MM.1S (cell line): Measurements from ENCODE around the gene TENM4.

Experiments
- DNase-seq: peaks from one replicate; pipeline ENCODE4 v3.0.0-alpha.2; 2015
- H2AFZ ChIP-seq: fragments of 300-600 bp; sonication (generic); 2 replicates; pipeline ENCODE4 v1.6.0; 2016; ENCODE audit warnings: antibody characterized with exemption, low read length
- H3F3A ChIP-seq: fragments of 300-600 bp; sonication (generic); 2 replicates; pipeline ENCODE4 v1.6.1; 2016; ENCODE audit warnings: mild to moderate bottlenecking, antibody characterized with exemption, low read length, moderate library complexity, mixed read lengths; ENCODE audit not compliant: insufficient read depth
- H3K27ac ChIP-seq: fragments of 300-600 bp; sonication (generic); 2 replicates; pipeline ENCODE4 v1.5.1; 2016; ENCODE audit warnings: mild to moderate bottlenecking, low read length
- H3K27me3 ChIP-seq: fragments of 300-600 bp; sonication (generic); replicated peaks from 2 replicates; pipeline ENCODE4 v1.6.0; 2016; ENCODE audit warnings: low read length; ENCODE audit not compliant: insufficient read depth
- H3K36me3 ChIP-seq: fragments of 300-600 bp; sonication (generic); replicated peaks from 2 replicates; pipeline ENCODE4 v1.6.1; 2016; ENCODE audit warnings: mild to moderate bottlenecking, low read length, mixed read lengths; ENCODE audit not compliant: insufficient read depth
- H3K4me1 ChIP-seq: fragments of 300-600 bp; sonication (generic); 2 replicates; pipeline ENCODE4 v1.6.1; 2016; ENCODE audit warnings: low read length, mixed read lengths
- H3K4me2 ChIP-seq: fragments of 300-600 bp; sonication (generic); 2 replicates; pipeline ENCODE4 v1.6.0; 2016; ENCODE audit warnings: low read depth, low read length
- H3K4me3 ChIP-seq: fragments of 300-600 bp; sonication (generic); 2 replicates; pipeline ENCODE4 v1.5.1; 2016; ENCODE audit warnings: low read length, mixed read lengths
- H3K79me2 ChIP-seq: fragments of 300-600 bp; sonication (generic); 2 replicates; pipeline ENCODE4 v1.6.1; 2016; ENCODE audit warnings: mixed run types, low read length, mixed read lengths
- H3K9ac ChIP-seq: fragments of 300-600 bp; sonication (generic); 2 replicates; pipeline ENCODE4 v1.6.1; 2016; ENCODE audit warnings: low read length, mixed read lengths
- H3K9me2 ChIP-seq: fragments of 300-600 bp; sonication (generic); replicated peaks from 2 replicates; pipeline ENCODE4 v1.6.1; 2016; ENCODE audit warnings: mild to moderate bottlenecking, low read length, mixed read lengths; ENCODE audit not compliant: insufficient read depth
- H3K9me3 ChIP-seq: fragments of 300-600 bp; sonication (generic); replicated peaks from 2 replicates; pipeline ENCODE4 v1.6.1; 2016; ENCODE audit warnings: mild to moderate bottlenecking, low read length, mixed read lengths; ENCODE audit not compliant: insufficient read depth
- H4K20me1 ChIP-seq: fragments of 300-600 bp; sonication (generic); 2 replicates; pipeline ENCODE4 v1.6.1; 2016; ENCODE audit warnings: mild to moderate bottlenecking, low read length, moderate library complexity, mixed read lengths; ENCODE audit not compliant: insufficient read depth
- CTCF ChIP-seq: fragments of 300-600 bp; sonication (generic); IDR thresholded peaks from 2 replicates; pipeline ENCODE4 v1.5.1; 2016; ENCODE audit warnings: antibody characterized with exemption, low read length, mixed read lengths
- EZH2 ChIP-seq: fragments of 300-600 bp; sonication (generic); optimal IDR thresholded peaks from 2 replicates; pipeline ENCODE3; 2017; ENCODE audit warnings: low read depth, mild to moderate bottlenecking, antibody characterized with exemption, low read length, mixed read lengths
- EZH2phosphoT487 ChIP-seq: fragments of 300-600 bp; sonication (generic); IDR thresholded peaks from 2 replicates; pipeline ENCODE4 v1.6.1; 2018; ENCODE audit warnings: antibody characterized with exemption, low read length

Gene TENM4

DNA sequence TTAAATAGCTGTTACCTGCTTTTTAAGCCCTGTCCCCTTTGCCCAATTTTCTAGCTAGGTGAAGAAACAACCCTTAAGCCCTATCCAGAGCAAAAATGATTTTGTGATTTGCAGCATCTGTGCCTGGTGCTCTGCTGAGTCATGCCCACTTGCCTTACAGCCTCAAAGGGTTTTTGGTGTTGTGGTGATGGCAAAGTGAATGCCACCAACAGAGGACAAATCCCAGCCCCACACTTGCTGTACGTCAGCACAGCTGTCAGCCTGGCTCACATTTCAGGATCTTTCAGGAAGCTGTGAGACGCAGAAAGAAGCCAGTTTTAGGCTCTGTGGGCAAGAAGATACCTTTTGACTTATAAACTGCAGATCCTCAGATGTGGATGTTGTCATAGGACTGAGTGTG is 401.7 kb downstream of the TENM4 start:
- Histone ChIP-seq H3K9me3 (no peaks in the 10 kb centered on the region), H3K27ac (no peak overlapping the region), H4K20me1 (no peaks in the 10 kb centered on the region), H3K9me2 (no peaks in the 10 kb centered on the region), H3K36me3 (no peaks in the 10 kb centered on the region), H3K27me3 (no peaks in the 10 kb centered on the region), H3K4me1 (no peaks in the 10 kb centered on the region), H3K4me2 (no peak overlapping the region), H2AFZ (no peak overlapping the region), H3F3A (no peaks in the 10 kb centered on the region), H3K9ac (no peak overlapping the region), H3K4me3 (no peak overlapping the region), H3K79me2 (no peaks in the 10 kb centered on the region)
- no peak for DNase-seq
- no peak for TF ChIP-seq CTCF
- TF ChIP-seq EZH2, result no peak
- no peak for TF ChIP-seq EZH2phosphoT487

GRCh38 chr11:79035881-79036280 is 404.9 kb downstream of the TENM4 start:
- Histone ChIP-seq H3K4me1 (no peaks in the 10 kb centered on the region), H3K9me2 (no peaks in the 10 kb centered on the region), H3K4me2 (no peak overlapping the region), H3K27ac (no peak overlapping the region), H3K9ac (no peak overlapping the region), H3K36me3 (no peaks in the 10 kb centered on the region), H3K79me2 (no peaks in the 10 kb centered on the region), H4K20me1 (no peaks in the 10 kb centered on the region), H3K9me3 (no peaks in the 10 kb centered on the region), H3K27me3 (0 out of 2 replicates have a peak, but pooled peaks cover under 1% of the 10 kb centered on the region), H2AFZ (no peak overlapping the region), H3F3A (no peaks in the 10 kb centered on the region), H3K4me3 (no peak overlapping the region)
- TF ChIP-seq CTCF (no peak), EZH2phosphoT487 (no peak), EZH2 (no peak)
- no peak for DNase-seq

GRCh38 chr11:79033833-79034232 is 407.0 kb downstream of the TENM4 start:
- Histone ChIP-seq H3K4me3 (no peak overlapping the region), H3K9ac (no peak overlapping the region), H3K27me3 (peaks cover 15% of the 10 kb centered on the region), H3K9me2 (no peaks in the 10 kb centered on the region), H3K27ac (no peak overlapping the region), H3F3A (no peaks in the 10 kb centered on the region), H3K4me2 (no peak overlapping the region), H2AFZ (no peak overlapping the region), H3K36me3 (no peaks in the 10 kb centered on the region), H4K20me1 (no peaks in the 10 kb centered on the region), H3K79me2 (no peaks in the 10 kb centered on the region), H3K9me3 (no peaks in the 10 kb centered on the region), H3K4me1 (no peaks in the 10 kb centered on the region)
- no peak for DNase-seq
- no peak for TF ChIP-seq EZH2
- no peak for TF ChIP-seq EZH2phosphoT487
- no peak for TF ChIP-seq CTCF
